SK-N-SH (cell line): ENCODE measurements around the gene NUFIP2. TPM values are rescaled to one million over a fixed set of nuclear protein-coding genes. Genes with fewer than 3 reads are reported as not detected.

Source experiments
- CTCF ChIA-PET: fragments of 300-600, 350-600 bp; formaldehyde crosslinking; extraction: SDS; loops from one replicate; lab custom pipeline; 2021; lab: Yijun Ruan, JAX
- POLR2A ChIA-PET: fragments of 350-600 bp; sonication (Branson Sonifier 250); formaldehyde crosslinking; extraction: SDS; loops from one replicate; lab custom pipeline; 2020; ENCODE audit warnings: antibody characterized with exemption, inconsistent platforms; lab: Yijun Ruan, JAX
- DNase-seq: peaks from one replicate; pipeline ENCODE4 v3.0.0; 2012
- H2AFZ ChIP-seq: fragments of 200-600 bp; sonication (generic); 2 replicates; pipeline ENCODE4 v1.8.1; 2016; ENCODE audit warnings: antibody characterized with exemption, mild to moderate bottlenecking, low read depth
- H3F3A ChIP-seq: fragments of 200-600 bp; sonication (generic); replicated peaks from 2 replicates; pipeline ENCODE3; 2016; ENCODE audit warnings: antibody characterized with exemption, mild to moderate bottlenecking; ENCODE audit not compliant: insufficient read depth
- H3K27ac ChIP-seq, 2 experiments: fragments of 200-500 bp in 1 of 2; fragments of 200-600 bp in 1 of 2; sonication (Bioruptor generic) in 1 of 2; sonication (generic), shearing (Covaris generic) in 1 of 2; 2 replicates each; pipeline versions ENCODE4 v1.5.1 to v1.6.1; 2014 to 2016; ENCODE audit warnings: low read depth in 2 of 2, inconsistent platforms in 1 of 2, low read length in 1 of 2, mild to moderate bottlenecking in 1 of 2, mixed read lengths in 1 of 2
- H3K27me3 ChIP-seq: fragments of 200-600 bp; sonication (generic), shearing (Covaris generic); 2 replicates; pipeline ENCODE4 v1.6.1; 2016; ENCODE audit warnings: mixed run types; ENCODE audit not compliant: insufficient read depth
- H3K36me3 ChIP-seq, 2 experiments: fragments of 200-500 bp in 1 of 2; fragments of 200-600 bp in 1 of 2; sonication (Bioruptor generic) in 1 of 2; sonication (generic) in 1 of 2; replicated peaks in 1 of 2; 2 replicates each; pipeline versions ENCODE3 to v1.5.1; 2014 to 2016; ENCODE audit warnings: low read length in 1 of 2, mild to moderate bottlenecking in 1 of 2; ENCODE audit not compliant: insufficient read depth in 2 of 2, control insufficient read depth in 1 of 2
- H3K4me1 ChIP-seq, 2 experiments: fragments of 200-500 bp in 1 of 2; fragments of 200-600 bp in 1 of 2; sonication (Bioruptor generic) in 1 of 2; sonication (generic), shearing (Covaris generic) in 1 of 2; 2 replicates each; pipeline versions ENCODE4 v1.5.1 to v1.6.1; 2014 to 2016; ENCODE audit warnings: low read depth in 1 of 2, low read length in 1 of 2, mixed run types in 1 of 2; ENCODE audit not compliant: insufficient read depth in 2 of 2, control insufficient read depth in 1 of 2
- H3K4me2 ChIP-seq: fragments of 200-600 bp; sonication (generic), shearing (Covaris generic); 2 replicates; pipeline ENCODE4 v1.6.1; 2017; ENCODE audit warnings: mixed run types
- H3K4me3 ChIP-seq, 2 experiments: fragments of 200-500 bp in 1 of 2; fragments of 200-600 bp in 1 of 2; sonication (Bioruptor generic) in 1 of 2; sonication (generic), shearing (Covaris generic) in 1 of 2; 2 replicates each; pipeline versions ENCODE4 v1.5.1 to v1.8.1; 2014 to 2016; ENCODE audit warnings: low read depth in 2 of 2, inconsistent platforms in 1 of 2, low read length in 1 of 2, mild to moderate bottlenecking in 1 of 2, mixed read lengths in 1 of 2, moderate library complexity in 1 of 2
- H3K79me2 ChIP-seq: fragments of 200-600 bp; sonication (generic); 2 replicates; pipeline ENCODE4 v1.8.1; 2017; ENCODE audit warnings: mild to moderate bottlenecking; ENCODE audit not compliant: insufficient read depth
- H3K9ac ChIP-seq: fragments of 200-600 bp; sonication (generic); 2 replicates; pipeline ENCODE4 v1.6.1; 2017; ENCODE audit warnings: mixed run types
- H3K9me2 ChIP-seq: fragments of 200-600 bp; sonication (generic); 2 replicates; pipeline ENCODE4 v1.6.1; 2017; ENCODE audit warnings: mixed run types
- H3K9me3 ChIP-seq: fragments of 200-600 bp; sonication (generic); 2 replicates; pipeline ENCODE4 v1.6.1; 2017; ENCODE audit warnings: mixed run types, mild to moderate bottlenecking, moderate library complexity
- H4K20me1 ChIP-seq: fragments of 200-600 bp; sonication (generic); 2 replicates; pipeline ENCODE4 v1.6.1; 2017; ENCODE audit warnings: mild to moderate bottlenecking, mixed run types; ENCODE audit not compliant: insufficient read depth
- EP300 ChIP-seq, 2 experiments: IDR thresholded peaks; 2 replicates each; pipeline versions ENCODE4 v1.4.0 to v1.6.1; 2012; ENCODE audit warnings: borderline replicate concordance in 1 of 2, low read depth in 1 of 2, low read length in 1 of 2
- FOSL2 ChIP-seq: IDR thresholded peaks from 2 replicates; pipeline ENCODE4 v1.4.0; 2012; ENCODE audit warnings: low read depth, mild to moderate bottlenecking, moderate library complexity, borderline replicate concordance
- FOXJ3 ChIP-seq: sonication (generic); formaldehyde crosslinking; IDR thresholded peaks from 2 replicates; pipeline ENCODE4 v1.5.1; 2020; ENCODE audit warnings: mild to moderate bottlenecking, missing genetic modification reagents
- FOXM1 ChIP-seq: IDR thresholded peaks from 2 replicates; pipeline ENCODE4 v1.4.0; 2012; ENCODE audit warnings: low read depth, mild to moderate bottlenecking
- GATA2 ChIP-seq: sonication (generic); formaldehyde crosslinking; IDR thresholded peaks from 2 replicates; pipeline ENCODE4 v1.5.0; 2020; ENCODE audit warnings: mild to moderate bottlenecking, missing genetic modification reagents
- IRF3 ChIP-seq: fragments of 150-350 bp; IDR thresholded peaks from 2 replicates; pipeline ENCODE4 v1.6.1; 2016; ENCODE audit warnings: mild to moderate bottlenecking, low read depth, low read length
- MAX ChIP-seq: IDR thresholded peaks from 2 replicates; pipeline ENCODE4 v1.4.0; 2012; ENCODE audit warnings: low read depth
- MEF2A ChIP-seq: IDR thresholded peaks from 2 replicates; pipeline ENCODE4 v1.4.0; 2012; ENCODE audit warnings: low read depth, borderline replicate concordance
- NRF1 ChIP-seq: IDR thresholded peaks from 2 replicates; pipeline ENCODE4 v1.6.1; 2012; ENCODE audit warnings: low read depth, mild to moderate bottlenecking, low read length
- POLR2AphosphoS5 ChIP-seq: IDR thresholded peaks from 2 replicates; pipeline ENCODE4 v1.6.1; 2012; ENCODE audit warnings: low read depth, low read length
- RCOR1 ChIP-seq: fragments of 150-350 bp; IDR thresholded peaks from 2 replicates; pipeline ENCODE4 v1.6.1; 2017; ENCODE audit warnings: antibody characterized with exemption, low read length
- SMC3 ChIP-seq: IDR thresholded peaks from 2 replicates; pipeline ENCODE4 v1.6.1; 2012; ENCODE audit warnings: low read depth, low read length, improper control_type of control experiment
- TEAD4 ChIP-seq: IDR thresholded peaks from 2 replicates; pipeline ENCODE4 v1.4.0; 2012; ENCODE audit warnings: mild to moderate bottlenecking, borderline replicate concordance; ENCODE audit not compliant: insufficient read depth
- USF1 ChIP-seq: IDR thresholded peaks from 2 replicates; pipeline ENCODE4 v1.4.0; 2012; ENCODE audit warnings: low read depth, borderline replicate concordance
- USF2 ChIP-seq: fragments of 150-350 bp; IDR thresholded peaks from 2 replicates; pipeline ENCODE4 v1.6.1; 2017; ENCODE audit warnings: antibody characterized with exemption, low read length, low read depth, borderline replicate concordance
- ZBTB33 ChIP-seq: IDR thresholded peaks from 2 replicates; pipeline ENCODE4 v1.4.0; 2012; ENCODE audit warnings: low read depth, borderline replicate concordance
- WGBS: methylation state at CpG from one replicate; pipeline ENCODE4 v1.1.6; 2017; ENCODE audit warnings: low lambda C conversion rate; 5-methylcytosine and 5-hydroxymethylcytosine counted together
- polyA plus RNA-seq, 3 experiments: library from polyadenylated mRNA; depleted of rRNA; stranded (reverse); fragments of >200 nt; gene quantifications; 2 replicates each; pipeline ENCODE4 v1.2.3, GENCODE V29; 2012

Gene NUFIP2
- polyA plus RNA-seq, 1 of the 3 experiments (the other 2 are of a cell fraction): 9.0 TPM

GRCh38 chr17:29214215-29215146, 79.5 kb downstream of the NUFIP2 start:
- Histone ChIP-seq H3K9me2 (no peaks in the 10 kb centered on the region), H3K36me3 (no peaks in the 10 kb centered on the region), H4K20me1 (no peaks in the 10 kb centered on the region), H3K4me1 (peaks cover 0 to 2% of the 10 kb centered on the region in 2 experiments; a peak in 1 of 4 replicates), H3K79me2 (no peaks in the 10 kb centered on the region), H3K9me3 (no peaks in the 10 kb centered on the region), H3K27ac (no peak overlapping the region), H3K4me3 (no peak overlapping the region)
- ChIA-PET CTCF (interaction anchor here (0.7 to 19.8 kb wide), 5 partner anchors 30 to 487 kb away, joined by 3 to 438 read pairs (median 4); no protein-coding TSS in a partner anchor), POLR2A (interaction anchor here (0.5 kb wide), 1 partner anchor 22 kb away, joined by 3 read pairs; no protein-coding TSS in a partner anchor)
- no peak for DNase-seq
- TF ChIP-seq IRF3: no peak
- no peak for TF ChIP-seq NRF1
- TF ChIP-seq USF1: no peak
- TF ChIP-seq FOSL2: no peak
- TF ChIP-seq POLR2AphosphoS5: no peak
- no peak for TF ChIP-seq FOXJ3 (CRISPR knock-in tag)
- TF ChIP-seq RCOR1: no peak
- no peak for TF ChIP-seq MAX
- no peak for TF ChIP-seq MEF2A
- TF ChIP-seq GATA2 (CRISPR knock-in tag): no peak
- TF ChIP-seq ZBTB33: no peak
- TF ChIP-seq SMC3: no peak
- no peak for TF ChIP-seq USF2
- TF ChIP-seq TEAD4: no peak
- no peak for TF ChIP-seq FOXM1
- no peak for TF ChIP-seq EP300 (IDR thresholded peaks at IDR 0.05; ENCODE audit: borderline replicate concordance in 1 of 2, low read depth in 1 of 2, low read length in 1 of 2)
- TF ChIP-seq, all 33 proteins: peak for 0
- H3K9ac ChIP-seq: no peak overlapping the region
- H3K27me3 ChIP-seq: no peaks in the 10 kb centered on the region
- no peak overlapping the region for H3K4me2 ChIP-seq
- no peak overlapping the region for H2AFZ ChIP-seq
- 78% methylated on average over 6 of the region's 8 CpGs for WGBS
- no peaks in the 10 kb centered on the region for H3F3A ChIP-seq
